ENCODE data around the gene PROSER2.

The PROSER2 gene

GRCh38 chr10:11901036-11901301, 77.8 kb downstream of the PROSER2 start:
- in situ Hi-C loops (cut with HindIII; ENCODE audit: low sequenced_read_pairs) = no loop called here

DNA sequence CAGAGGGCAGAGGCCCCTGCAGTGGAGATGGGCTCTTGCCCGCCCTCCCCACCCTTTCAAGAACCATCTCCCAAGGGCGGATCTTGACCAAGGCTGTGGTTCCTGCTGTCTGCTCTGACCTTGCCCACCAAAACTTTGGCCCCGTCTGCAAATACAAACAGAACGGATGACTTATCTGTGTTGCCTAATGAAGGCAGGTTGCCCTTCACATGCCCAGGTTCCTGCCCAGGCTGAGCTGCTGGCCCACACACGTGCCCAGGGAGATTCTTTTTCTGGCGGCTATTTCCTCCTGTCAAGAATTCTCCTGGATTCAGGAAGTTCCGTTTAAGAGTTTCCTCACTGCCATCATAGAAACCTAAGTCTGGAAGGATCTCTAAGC, 78.3 kb downstream of the PROSER2 start:
- in situ Hi-C loops (cut with HindIII; ENCODE audit: low sequenced_read_pairs) = no loop called here

GRCh38 chr10:11901833-11902475, 78.8 kb downstream of the PROSER2 start:
- in situ Hi-C loops (cut with HindIII; ENCODE audit: low sequenced_read_pairs) = no loop called here

GRCh38 chr10:11902646-11903045, 79.5 kb downstream of the PROSER2 start:
- in situ Hi-C loops (cut with HindIII; ENCODE audit: low sequenced_read_pairs) = no loop called here

DNA sequence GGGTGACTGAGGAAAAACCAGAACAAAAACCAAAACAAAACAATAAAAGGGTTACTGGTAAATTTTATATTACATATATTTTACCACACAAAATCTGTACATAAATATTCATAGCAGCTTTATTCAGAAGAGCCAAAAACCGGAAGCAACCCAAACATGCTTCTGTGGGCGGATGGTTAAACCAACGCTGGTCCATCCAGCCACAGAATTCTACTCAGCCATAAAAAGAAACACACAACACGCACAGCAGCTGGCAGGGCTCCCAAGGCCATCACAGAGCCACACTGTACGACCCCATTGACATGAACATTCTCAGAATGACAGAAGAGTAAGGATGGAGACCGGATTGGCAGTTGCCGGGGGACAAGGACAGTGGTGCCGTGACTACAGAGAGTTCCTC, 83.6 kb downstream of the PROSER2 start:
- in situ Hi-C loops (cut with HindIII; ENCODE audit: low sequenced_read_pairs) = no loop called here

- in situ Hi-C loops (cut with HindIII; ENCODE audit: low sequenced_read_pairs) = no loop called here
These were observed 84.8 kb downstream of the PROSER2 start for GRCh38 chr10:11907914-11908313.

GRCh38 chr10:11908536-11908935, 85.4 kb downstream of the PROSER2 start:
- in situ Hi-C loops (cut with HindIII; ENCODE audit: low sequenced_read_pairs) = no loop called here

DNA sequence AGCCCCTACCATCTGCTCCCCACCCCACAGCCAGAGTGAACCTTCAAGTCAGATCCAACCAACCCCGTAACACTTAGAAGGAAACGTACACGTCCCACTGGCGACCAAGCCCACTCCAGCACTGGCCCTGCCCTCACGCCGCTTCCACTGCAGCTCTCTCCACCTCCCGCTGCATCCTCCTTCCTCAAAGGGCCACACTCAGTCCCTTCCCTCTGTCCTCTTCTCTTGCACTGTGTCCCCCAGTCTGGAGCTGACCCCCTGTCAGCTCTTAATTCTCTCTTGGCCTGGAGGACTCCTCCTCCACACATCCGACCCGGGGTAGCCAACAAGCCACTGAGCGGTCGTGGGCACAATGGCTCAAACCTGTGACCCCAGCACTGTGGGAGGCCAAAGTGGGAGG, 85.8 kb downstream of the PROSER2 start:
- in situ Hi-C loops (cut with HindIII; ENCODE audit: low sequenced_read_pairs) = no loop called here

GRCh38 chr10:11909618-11910017, 86.5 kb downstream of the PROSER2 start:
- in situ Hi-C loops (cut with HindIII; ENCODE audit: low sequenced_read_pairs) = no loop called here

DNA sequence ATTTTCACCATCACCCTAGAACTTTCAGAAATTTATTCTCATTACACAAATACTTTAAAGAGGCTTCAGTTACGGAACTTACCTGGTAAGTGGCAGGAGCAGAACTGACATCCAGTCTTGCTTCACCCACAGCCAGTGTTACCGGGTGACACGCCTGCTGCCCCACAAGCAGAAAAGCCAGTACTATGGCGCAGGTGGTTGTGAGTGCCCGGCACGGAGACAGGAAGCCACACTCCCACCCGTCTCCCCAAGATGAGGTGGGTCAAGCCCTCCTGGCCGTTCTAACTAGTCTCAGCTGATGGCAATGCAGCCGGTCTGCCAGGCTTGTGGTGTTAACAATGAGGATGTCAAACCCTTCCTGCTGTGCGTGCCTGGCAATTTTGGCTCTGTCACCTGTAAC, 86.9 kb downstream of the PROSER2 start:
- in situ Hi-C loops (cut with HindIII; ENCODE audit: low sequenced_read_pairs) = no loop called here

DNA sequence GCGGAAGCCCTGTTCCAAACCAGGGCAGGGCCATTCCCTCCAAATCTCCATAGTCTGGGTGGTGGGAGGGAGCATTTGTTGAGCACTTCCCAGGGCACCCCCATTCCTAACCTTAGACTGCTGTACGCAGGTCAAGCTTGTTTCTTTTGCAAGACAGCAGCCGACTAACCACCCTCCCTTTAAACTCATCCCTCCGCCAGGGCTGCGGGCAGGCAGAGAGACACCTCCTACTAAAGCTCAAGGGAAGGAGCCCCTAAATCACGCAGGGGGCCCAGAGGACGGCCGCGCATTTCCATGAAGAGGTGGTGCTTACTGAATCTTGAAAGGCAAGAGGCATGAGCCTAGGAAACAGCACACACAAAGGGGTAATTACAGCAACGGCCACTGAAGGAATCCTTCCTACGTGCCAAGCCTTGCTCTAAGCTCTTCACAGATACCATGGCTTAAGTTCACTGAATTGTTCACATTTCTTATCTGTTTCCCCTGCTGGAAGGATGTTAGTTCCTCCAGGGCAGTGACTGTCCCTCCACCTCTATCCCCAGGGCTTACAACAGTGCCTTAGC, 90.0 kb downstream of the PROSER2 start:
- in situ Hi-C loops (cut with HindIII; ENCODE audit: low sequenced_read_pairs) = no loop called here

DNA sequence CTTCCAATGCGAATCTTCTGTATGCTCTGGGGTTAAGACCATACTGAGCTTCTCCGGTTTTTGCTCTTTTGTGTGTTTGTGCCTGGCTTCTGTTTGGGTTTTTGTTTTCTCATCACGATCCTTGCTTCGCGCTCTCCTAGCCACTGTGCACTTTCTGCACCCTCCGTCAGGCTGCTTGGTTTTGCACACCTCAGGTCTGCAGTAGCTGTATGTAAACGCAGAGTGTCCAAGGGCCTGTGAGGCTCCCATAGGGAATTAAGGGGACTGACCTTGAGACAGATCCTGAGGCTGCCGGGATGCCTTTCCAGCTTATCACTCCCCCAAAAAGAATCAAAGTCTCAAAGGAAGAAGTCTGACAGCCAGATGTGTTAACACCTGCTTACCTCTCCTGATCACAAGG, 95.2 kb downstream of the PROSER2 start:
- in situ Hi-C loops (cut with HindIII; ENCODE audit: low sequenced_read_pairs) = no loop called here

GRCh38 chr10:11919271-11919670, 96.1 kb downstream of the PROSER2 start:
- in situ Hi-C loops (cut with HindIII; ENCODE audit: low sequenced_read_pairs) = no loop called here
